HepG2 (cell line): Measurements from ENCODE around the gene MSI2. TPM values are rescaled to one million over a fixed set of nuclear protein-coding genes. Genes with fewer than 3 reads are reported as not detected.
A peak's percentile ranks its signal among the peaks of the same experiment; 100 is the strongest.

ENCODE experiments used
- ARHGAP35 ChIP-seq: sonication (generic); formaldehyde crosslinking; IDR thresholded peaks from 2 replicates; pipeline ENCODE4 v1.9.0; 2022; ENCODE audit warnings: mild to moderate bottlenecking, inconsistent platforms, moderate library complexity, missing genetic modification reagents, borderline replicate concordance
- CBFB ChIP-seq: sonication (generic); formaldehyde crosslinking; IDR thresholded peaks from 2 replicates; pipeline ENCODE4 v1.4.0; 2020; ENCODE audit warnings: missing genetic modification reagents
- GABPA ChIP-seq, 2 experiments: IDR thresholded peaks; 2 replicates each; pipeline ENCODE4 v1.6.1; 2011 to 2016; ENCODE audit warnings: low read depth in 2 of 2, low read length in 1 of 2, missing biosample characterization in 1 of 2, missing genetic modification characterization in 1 of 2
- MED8 ChIP-seq: sonication (generic); formaldehyde crosslinking; IDR thresholded peaks from 2 replicates; pipeline ENCODE4 v1.8.1; 2023; ENCODE audit warnings: mild to moderate bottlenecking, missing genetic modification reagents; ENCODE audit not compliant: insufficient replicate concordance
- NFE2L2 ChIP-seq: fragments of 150-350 bp; IDR thresholded peaks from 2 replicates; pipeline ENCODE4 v1.6.1; 2014; ENCODE audit warnings: low read length
- NR2F6 ChIP-seq, 2 experiments: IDR thresholded peaks; 2 replicates each; pipeline ENCODE4 v1.6.1; 2016; ENCODE audit warnings: antibody characterized with exemption in 1 of 2, mild to moderate bottlenecking in 1 of 2
- POLR2A ChIP-seq, 2 experiments: IDR thresholded peaks; 2 replicates each; pipeline ENCODE4 v1.6.1; 2011; ENCODE audit warnings: low read depth in 2 of 2, low read length in 2 of 2, mild to moderate bottlenecking in 1 of 2, moderate library complexity in 1 of 2; ENCODE audit not compliant: insufficient read depth in 1 of 2
- POLR2AphosphoS5 ChIP-seq: IDR thresholded peaks from 2 replicates; pipeline ENCODE4 v1.6.1; 2012; ENCODE audit warnings: low read depth, low read length
- REPIN1 ChIP-seq: sonication (generic); formaldehyde crosslinking; IDR thresholded peaks from 2 replicates; pipeline ENCODE4 v1.8.0; 2022; ENCODE audit warnings: missing genetic modification reagents, low read depth, mild to moderate bottlenecking, borderline replicate concordance
- RFX5 ChIP-seq: IDR thresholded peaks from 2 replicates; pipeline ENCODE4 v1.6.1; 2011; ENCODE audit warnings: low read depth, low read length, improper control_type of control experiment
- RORA ChIP-seq: sonication (generic); formaldehyde crosslinking; IDR thresholded peaks from 2 replicates; pipeline ENCODE4 v1.5.0; 2020; ENCODE audit warnings: mild to moderate bottlenecking, missing genetic modification reagents, moderate library complexity
- STAT5B ChIP-seq: sonication (generic); formaldehyde crosslinking; IDR thresholded peaks from 2 replicates; pipeline ENCODE4 v1.4.0; 2020; ENCODE audit warnings: missing genetic modification reagents
- XBP1 ChIP-seq: sonication (generic); formaldehyde crosslinking; IDR thresholded peaks from 2 replicates; pipeline ENCODE4 v1.5.0; 2020; ENCODE audit warnings: missing genetic modification reagents
- ZBTB20 ChIP-seq: sonication (generic); formaldehyde crosslinking; IDR thresholded peaks from 2 replicates; pipeline ENCODE4 v1.8.1; 2023; ENCODE audit warnings: missing genetic modification reagents, low read depth, mild to moderate bottlenecking, borderline replicate concordance
- ZKSCAN8 ChIP-seq: IDR thresholded peaks from 2 replicates; pipeline ENCODE4 v1.6.1; 2016; ENCODE audit warnings: borderline replicate concordance, missing genetic modification reagents, missing compliant biosample characterization
- ZNF205 ChIP-seq: IDR thresholded peaks from 2 replicates; pipeline ENCODE4 v1.6.1; 2018; ENCODE audit warnings: missing biosample characterization, missing genetic modification reagents
- ZNF207 ChIP-seq: fragments of 450-650 bp; IDR thresholded peaks from 2 replicates; pipeline ENCODE4 v1.6.1; 2016; ENCODE audit warnings: antibody characterized with exemption, borderline replicate concordance
- ZNF333 ChIP-seq: sonication (generic); formaldehyde crosslinking; IDR thresholded peaks from 2 replicates; pipeline ENCODE4 v1.4.0; 2020; ENCODE audit warnings: mild to moderate bottlenecking, missing genetic modification reagents, borderline replicate concordance
- ZNF367 ChIP-seq: sonication (generic); formaldehyde crosslinking; IDR thresholded peaks from 2 replicates; pipeline ENCODE4 v1.4.0; 2020; ENCODE audit warnings: missing genetic modification reagents, borderline replicate concordance
- ZNF557 ChIP-seq: sonication (generic); formaldehyde crosslinking; IDR thresholded peaks from 2 replicates; pipeline ENCODE4 v1.4.0; 2020; ENCODE audit warnings: missing genetic modification reagents
- ZSCAN29 ChIP-seq: sonication (generic); formaldehyde crosslinking; conservative IDR thresholded peaks from 2 replicates; pipeline ENCODE4 v1.4.0; 2020; ENCODE audit warnings: mild to moderate bottlenecking, missing genetic modification reagents
- polyA plus RNA-seq, 8 experiments: library from polyadenylated mRNA; depleted of rRNA in 3 of 8; stranded (reverse) in 7 of 8; unstranded in 1 of 8; fragments of >200 nt; fragmentation: Illumina TruSeq in 4 of 8; extraction: Trizol in 4 of 8; gene quantifications; 2 replicates each; pipeline versions ENCODE4 v1.2.1 to v1.2.3, GENCODE V29; 2011 to 2016; ENCODE audit warnings: low read depth in 4 of 8, missing spikeins in 1 of 8, mixed read lengths in 1 of 8; ENCODE audit not compliant: insufficient read depth in 1 of 8
- total RNA-seq, 5 experiments: library from RNA; depleted of rRNA; stranded (reverse); fragments of >200 nt; fragmentation: Illumina TruSeq; extraction: Trizol; gene quantifications; 2 replicates each; pipeline ENCODE4 v1.2.3, GENCODE V29; 2016; ENCODE audit warnings: low read depth in 1 of 5
- TF ChIP-seq, protein P1 (sequence below): sonication (generic); formaldehyde crosslinking; IDR thresholded peaks from 2 replicates; pipeline ENCODE4 v1.4.0; 2020; ENCODE audit warnings: missing genetic modification reagents
- TF ChIP-seq, protein P2 (sequence below): sonication (generic); formaldehyde crosslinking; IDR thresholded peaks from 2 replicates; pipeline ENCODE4 v1.4.0; 2020; ENCODE audit warnings: mild to moderate bottlenecking, missing genetic modification reagents, borderline replicate concordance
- TF ChIP-seq, protein P3 (sequence below): sonication (generic); formaldehyde crosslinking; IDR thresholded peaks from 2 replicates; pipeline ENCODE4 v1.8.1; 2023; ENCODE audit warnings: mild to moderate bottlenecking, missing genetic modification reagents

Gene MSI2
- total and polyA plus RNA-seq, 2 of the 13 experiments (the other 11 are each of a cell fraction or from before 2014, with no cell fraction given), result 77.5 to 78.4 TPM

DNA sequence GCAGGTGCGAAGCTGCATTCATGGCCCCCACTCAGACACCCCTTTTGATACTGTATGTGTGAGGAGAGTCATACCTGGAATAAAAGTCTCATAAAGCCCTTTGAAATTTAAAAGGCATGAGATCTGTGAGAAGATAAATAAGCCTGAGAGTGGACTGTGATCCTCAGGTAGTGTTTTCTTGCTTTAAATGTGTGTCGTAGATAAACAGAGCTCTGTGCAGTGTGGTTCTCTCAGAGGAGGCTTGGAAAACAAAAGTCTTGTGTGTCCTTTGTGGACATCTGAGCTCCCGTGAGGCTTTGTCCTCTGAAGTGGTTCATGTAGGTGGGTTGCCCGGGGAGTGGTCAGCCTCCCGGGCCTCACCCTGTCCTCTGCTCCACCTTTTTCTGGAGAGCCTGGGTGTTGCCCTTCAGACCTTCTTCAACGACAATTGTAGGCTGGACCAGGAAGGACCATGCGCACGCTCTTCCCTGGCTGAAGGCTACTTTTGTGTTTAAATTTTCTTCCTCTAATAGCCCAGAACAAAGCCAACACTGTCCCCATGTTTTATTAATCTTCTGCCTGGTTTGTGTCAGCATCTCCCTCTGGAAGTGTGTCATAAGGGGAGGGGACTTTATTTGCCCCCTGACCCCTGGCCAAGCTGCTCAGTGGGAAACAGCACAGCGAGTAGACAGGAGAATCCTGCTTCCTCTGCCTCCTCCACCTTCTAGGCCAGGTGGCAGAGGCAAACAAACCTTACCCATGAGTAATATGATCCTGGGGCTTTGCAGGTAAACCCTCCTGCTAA lies 151.2 kb downstream of the MSI2 start (continued):
- TF ChIP-seq ZNF207 (no peak), REPIN1 (CRISPR knock-in tag) (peak; percentile 68; the same call in 1 of the 2 replicates), ZNF367 (CRISPR knock-in tag) (0 out of 2 replicates have a peak, but pooled peaks have one; percentile 55), RFX5 (no peak), CBFB (peak; percentile 73; the same call in 1 of the 2 replicates), XBP1 (CRISPR knock-in tag) (no peak), POLR2AphosphoS5 (peak; percentile 62), ZBTB20 (CRISPR knock-in tag) (no peak), NFE2L2 (no peak), POLR2A (IDR thresholded peaks at IDR 0.05; ENCODE audit: insufficient read depth in 1 of 2, low read depth in 2 of 2, low read length in 2 of 2) (peak; percentile 37 to 72; a peak in 3 of 4 replicates), ZSCAN29 (CRISPR knock-in tag) (0 out of 2 replicates have a peak, but pooled peaks have one; percentile 33), ZNF205 (CRISPR knock-in tag) (peak; percentile 98), ZNF557 (CRISPR knock-in tag) (peak; percentile 38; the same call in 1 of the 2 replicates), NR2F6 (IDR thresholded peaks at IDR 0.05) (peak; percentile 93), NR2F6 (CRISPR knock-in tag; IDR thresholded peaks at IDR 0.05) (peak; percentile 91), ZNF333 (CRISPR knock-in tag) (0 out of 2 replicates have a peak, but pooled peaks have one; percentile 6), STAT5B (CRISPR knock-in tag) (no peak), ARHGAP35 (no peak), RORA (no peak), ZKSCAN8 (peak; percentile 57; the same call in 1 of the 2 replicates), MED8 (CRISPR knock-in tag) (no peak), GABPA (IDR thresholded peaks at IDR 0.05; ENCODE audit: low read depth, low read length) (no peak), GABPA (CRISPR knock-in tag; IDR thresholded peaks at IDR 0.05; ENCODE audit: low read depth) (peak; percentile 32; the same call in 1 of the 2 replicates)
- TF ChIP-seq, protein P1, sequence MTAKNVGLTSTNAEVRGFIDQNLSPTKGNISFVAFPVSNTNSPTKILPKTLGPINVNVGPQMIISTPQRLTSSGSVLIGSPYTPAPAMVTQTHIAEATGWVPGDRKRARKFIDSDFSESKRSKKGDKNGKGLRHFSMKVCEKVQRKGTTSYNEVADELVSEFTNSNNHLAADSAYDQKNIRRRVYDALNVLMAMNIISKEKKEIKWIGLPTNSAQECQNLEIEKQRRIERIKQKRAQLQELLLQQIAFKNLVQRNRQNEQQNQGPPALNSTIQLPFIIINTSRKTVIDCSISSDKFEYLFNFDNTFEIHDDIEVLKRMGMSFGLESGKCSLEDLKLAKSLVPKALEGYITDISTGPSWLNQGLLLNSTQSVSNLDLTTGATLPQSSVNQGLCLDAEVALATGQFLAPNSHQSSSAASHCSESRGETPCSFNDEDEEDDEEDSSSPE (CRISPR knock-in tag), result peak; percentile 6; the same call in 1 of the 2 replicates
- TF ChIP-seq, protein P2, sequence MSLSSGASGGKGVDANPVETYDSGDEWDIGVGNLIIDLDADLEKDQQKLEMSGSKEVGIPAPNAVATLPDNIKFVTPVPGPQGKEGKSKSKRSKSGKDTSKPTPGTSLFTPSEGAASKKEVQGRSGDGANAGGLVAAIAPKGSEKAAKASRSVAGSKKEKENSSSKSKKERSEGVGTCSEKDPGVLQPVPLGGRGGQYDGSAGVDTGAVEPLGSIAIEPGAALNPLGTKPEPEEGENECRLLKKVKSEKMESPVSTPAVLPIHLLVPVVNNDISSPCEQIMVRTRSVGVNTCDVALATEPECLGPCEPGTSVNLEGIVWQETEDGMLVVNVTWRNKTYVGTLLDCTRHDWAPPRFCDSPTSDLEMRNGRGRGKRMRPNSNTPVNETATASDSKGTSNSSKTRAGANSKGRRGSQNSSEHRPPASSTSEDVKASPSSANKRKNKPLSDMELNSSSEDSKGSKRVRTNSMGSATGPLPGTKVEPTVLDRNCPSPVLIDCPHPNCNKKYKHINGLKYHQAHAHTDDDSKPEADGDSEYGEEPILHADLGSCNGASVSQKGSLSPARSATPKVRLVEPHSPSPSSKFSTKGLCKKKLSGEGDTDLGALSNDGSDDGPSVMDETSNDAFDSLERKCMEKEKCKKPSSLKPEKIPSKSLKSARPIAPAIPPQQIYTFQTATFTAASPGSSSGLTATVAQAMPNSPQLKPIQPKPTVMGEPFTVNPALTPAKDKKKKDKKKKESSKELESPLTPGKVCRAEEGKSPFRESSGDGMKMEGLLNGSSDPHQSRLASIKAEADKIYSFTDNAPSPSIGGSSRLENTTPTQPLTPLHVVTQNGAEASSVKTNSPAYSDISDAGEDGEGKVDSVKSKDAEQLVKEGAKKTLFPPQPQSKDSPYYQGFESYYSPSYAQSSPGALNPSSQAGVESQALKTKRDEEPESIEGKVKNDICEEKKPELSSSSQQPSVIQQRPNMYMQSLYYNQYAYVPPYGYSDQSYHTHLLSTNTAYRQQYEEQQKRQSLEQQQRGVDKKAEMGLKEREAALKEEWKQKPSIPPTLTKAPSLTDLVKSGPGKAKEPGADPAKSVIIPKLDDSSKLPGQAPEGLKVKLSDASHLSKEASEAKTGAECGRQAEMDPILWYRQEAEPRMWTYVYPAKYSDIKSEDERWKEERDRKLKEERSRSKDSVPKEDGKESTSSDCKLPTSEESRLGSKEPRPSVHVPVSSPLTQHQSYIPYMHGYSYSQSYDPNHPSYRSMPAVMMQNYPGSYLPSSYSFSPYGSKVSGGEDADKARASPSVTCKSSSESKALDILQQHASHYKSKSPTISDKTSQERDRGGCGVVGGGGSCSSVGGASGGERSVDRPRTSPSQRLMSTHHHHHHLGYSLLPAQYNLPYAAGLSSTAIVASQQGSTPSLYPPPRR (CRISPR knock-in tag), result peak; percentile 87
- TF ChIP-seq, protein P3, sequence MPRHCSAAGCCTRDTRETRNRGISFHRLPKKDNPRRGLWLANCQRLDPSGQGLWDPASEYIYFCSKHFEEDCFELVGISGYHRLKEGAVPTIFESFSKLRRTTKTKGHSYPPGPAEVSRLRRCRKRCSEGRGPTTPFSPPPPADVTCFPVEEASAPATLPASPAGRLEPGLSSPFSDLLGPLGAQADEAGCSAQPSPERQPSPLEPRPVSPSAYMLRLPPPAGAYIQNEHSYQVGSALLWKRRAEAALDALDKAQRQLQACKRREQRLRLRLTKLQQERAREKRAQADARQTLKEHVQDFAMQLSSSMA (CRISPR knock-in tag), result no peak
